ENCODE results near the gene TCEA3.

TCEA3 gene

DNA sequence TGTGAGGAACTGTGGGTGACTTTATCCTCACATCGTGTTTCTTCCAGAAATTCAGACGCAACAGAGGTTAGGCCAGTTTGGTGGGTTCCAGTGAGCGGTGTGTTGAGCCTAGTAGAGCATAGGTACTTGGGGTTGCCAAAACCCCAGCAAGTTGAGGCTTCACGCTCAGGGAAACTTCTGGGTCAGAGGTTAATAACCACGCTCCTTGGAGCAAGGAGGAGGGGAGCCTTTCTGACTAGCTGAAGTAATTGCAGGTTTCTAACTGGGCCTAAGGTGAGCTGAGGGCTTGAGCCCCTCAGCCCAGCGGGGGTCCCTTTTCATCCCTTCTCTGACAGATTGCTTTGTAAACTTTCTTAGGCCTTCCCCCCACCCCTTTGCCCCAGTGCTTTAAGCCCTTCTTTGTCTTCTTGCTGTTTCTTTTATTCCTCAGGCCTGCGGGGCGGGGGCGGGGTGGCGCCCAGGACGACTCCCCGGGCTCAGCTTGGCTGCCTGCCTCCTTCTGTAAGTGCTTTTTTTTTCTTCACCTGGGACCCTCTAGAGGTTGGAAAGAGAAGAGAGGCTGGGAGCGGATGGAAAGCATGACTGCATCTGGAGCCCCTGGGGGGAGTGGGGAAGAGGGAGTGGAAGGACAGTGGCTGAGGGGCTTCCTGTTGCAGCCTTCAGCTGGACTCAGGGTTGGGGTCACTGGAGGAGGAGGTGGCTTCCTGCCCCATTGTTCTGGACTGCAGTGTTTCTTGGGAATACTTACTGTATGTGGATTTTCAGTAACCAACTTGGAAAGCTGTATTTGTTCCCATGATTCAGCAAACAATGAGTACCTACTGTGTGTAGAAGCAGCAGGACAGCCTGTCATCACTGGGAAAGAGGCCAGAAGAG lies 53.6 kb downstream of the TCEA3 start:
- DNase-seq (ENCODE audit: insufficient read length, low spot score) (no peak), FAIRE-seq (no peak)

DNA sequence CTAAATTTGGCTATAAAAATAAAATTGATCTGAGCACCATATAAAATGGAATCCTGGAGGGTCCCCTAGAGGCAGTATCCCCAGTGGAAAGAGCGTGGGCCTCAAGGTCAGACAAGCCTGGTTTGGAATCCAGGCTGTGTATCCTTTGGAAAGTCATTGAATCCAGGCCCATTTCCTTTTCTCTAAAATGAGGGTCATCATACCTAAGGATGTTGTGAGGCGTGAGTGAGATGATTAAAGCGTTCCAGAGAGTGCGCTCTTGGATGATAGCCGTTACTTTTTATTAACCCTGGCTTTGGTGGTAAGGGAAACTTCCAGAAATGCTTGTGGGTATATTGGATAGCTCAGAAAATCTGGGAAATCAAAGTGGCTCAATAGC lies 54.2 kb downstream of the TCEA3 start:
- DNase-seq (ENCODE audit: insufficient read length, low spot score), result no peak
- FAIRE-seq, result no peak

DNA sequence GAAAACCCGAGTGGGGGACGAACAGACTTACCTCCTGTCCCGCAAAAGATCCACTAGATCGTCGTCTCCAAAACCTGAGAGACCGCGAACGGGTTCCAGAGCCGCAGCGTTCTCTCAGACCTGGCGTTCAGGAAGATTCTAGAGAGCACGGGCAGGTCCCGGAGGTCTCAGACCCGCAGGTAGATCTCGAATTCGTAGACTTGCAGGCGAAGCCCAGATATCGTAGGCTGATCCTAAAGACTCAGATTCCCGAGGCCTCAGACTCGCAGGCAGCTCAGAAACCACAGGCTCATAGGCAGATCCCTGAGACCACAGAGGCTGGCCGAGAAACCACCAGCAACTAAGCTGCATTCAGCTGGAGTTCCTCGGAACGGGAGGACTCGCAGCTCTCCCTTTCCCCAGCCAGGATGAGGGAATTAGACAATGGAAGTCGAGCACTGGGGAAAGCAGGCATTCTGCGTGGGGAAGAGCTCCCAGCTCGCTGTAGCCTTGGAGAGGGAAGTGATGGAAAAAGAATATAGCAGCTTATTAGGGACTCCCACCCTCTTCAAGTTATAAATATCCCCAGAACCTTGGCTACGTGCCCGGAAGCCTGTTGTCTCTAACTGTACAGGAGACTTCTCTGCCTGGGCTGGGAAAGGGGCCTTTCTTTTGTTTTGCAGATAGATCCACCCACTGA lies 55.1 kb downstream of the TCEA3 start, which contains the start of gene ZNF436:
TSS of gene ZNF436 (minus strand) at position 502 of the 679 bp plus-strand sequence. CDS start 1,831 bp downstream, outside the sequence.
- FAIRE-seq, result no peak
- DNase-seq (ENCODE audit: insufficient read length, low spot score), result peak; percentile 19

DNA sequence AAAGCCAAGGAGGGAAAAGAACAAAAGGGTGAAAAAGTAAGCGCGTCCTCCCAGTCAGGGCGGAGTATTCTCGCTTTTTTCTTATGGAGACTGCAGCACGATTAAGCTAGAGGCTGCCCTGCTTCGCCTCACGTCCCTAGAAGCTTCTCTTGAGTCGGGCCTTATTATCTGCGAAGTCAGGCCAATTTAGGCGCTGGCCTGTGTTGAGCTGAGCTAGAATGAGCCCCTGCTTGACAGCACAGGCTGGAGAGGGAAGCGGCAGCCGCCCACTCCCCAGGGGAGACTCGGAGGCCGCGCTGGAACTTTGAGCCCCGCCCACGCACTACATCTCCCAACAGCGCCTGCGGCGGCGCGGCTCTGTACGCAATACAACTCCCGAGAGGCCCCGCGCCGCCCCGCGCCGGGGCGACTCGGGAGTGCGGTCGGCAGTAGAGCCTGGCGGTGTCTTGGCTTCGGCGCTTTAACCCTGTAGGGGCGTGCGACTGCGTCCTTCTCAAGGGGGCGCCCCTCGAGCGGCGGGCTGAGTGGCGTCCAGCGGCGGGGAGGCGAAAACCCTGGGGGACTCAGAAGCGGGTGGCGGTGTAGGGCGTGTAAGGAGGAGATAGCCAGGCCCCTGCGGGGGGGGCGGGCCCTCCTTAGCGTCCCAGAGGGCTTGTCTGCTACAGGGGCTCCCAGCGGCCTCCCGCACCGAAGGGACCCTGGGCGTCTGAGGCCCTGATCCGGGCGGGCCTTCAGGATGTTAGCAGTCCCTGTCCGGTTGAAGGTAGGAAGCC lies 55.8 kb downstream of the TCEA3 start:
- DNase-seq (ENCODE audit: insufficient read length, low spot score) (peak; percentile 66), FAIRE-seq (peak; percentile 47)

DNA sequence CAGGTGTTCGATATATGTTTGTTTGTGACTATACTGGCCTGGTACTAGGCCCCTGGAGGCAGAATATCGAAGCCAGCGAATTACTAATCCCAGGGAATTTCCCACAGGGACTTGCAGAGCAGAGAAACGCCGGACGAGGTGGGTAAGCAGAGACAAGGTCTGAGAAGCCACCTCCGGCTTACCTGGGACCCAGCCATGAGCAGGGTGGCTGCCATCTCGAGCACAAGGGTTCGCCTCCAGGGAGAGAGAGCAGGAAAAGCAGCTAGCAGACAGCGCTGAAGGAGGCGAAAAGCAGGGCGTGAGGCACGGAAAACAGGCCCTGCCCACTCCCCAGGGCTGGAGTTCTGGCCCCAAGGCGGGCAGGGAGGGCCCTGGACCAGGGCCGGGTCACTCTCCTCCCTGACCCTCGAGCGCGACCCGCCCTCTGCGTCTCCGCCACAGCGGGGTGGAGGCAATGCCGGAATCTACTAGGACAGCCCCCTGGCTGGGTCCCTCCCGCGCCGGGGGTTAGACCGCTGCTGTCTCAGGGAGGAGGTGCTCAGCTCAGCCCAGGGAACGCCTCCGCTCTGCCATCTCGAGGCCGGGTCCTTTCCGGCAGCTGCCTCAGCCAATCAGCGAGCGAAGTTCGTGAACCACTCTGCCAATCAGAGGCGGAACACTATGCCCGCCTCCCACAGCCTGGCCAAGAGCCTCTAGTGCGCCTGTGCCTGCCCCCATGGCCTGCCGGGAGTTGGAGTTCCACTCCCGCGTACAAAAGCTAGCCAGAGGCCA lies 56.6 kb downstream of the TCEA3 start:
- DNase-seq (ENCODE audit: insufficient read length, low spot score) (peak; percentile 93), FAIRE-seq (peak; percentile 96)

DNA sequence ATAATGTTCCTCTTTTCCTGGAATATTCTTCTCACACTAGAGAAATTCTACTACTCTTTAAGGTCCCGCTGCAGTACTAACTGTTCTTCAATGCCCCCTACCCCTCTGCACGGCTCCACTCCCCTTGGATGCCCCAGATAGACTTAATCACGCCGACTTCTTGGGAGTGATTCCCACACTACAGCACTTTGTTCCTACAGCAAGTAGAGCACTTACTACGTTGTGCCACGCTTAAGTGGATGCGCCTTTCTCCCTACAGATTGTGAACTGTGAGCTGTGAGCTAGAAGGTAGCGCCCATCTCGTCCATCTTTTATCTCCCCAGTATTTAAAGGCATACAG lies 57.1 kb downstream of the TCEA3 start:
- FAIRE-seq, result no peak

DNA sequence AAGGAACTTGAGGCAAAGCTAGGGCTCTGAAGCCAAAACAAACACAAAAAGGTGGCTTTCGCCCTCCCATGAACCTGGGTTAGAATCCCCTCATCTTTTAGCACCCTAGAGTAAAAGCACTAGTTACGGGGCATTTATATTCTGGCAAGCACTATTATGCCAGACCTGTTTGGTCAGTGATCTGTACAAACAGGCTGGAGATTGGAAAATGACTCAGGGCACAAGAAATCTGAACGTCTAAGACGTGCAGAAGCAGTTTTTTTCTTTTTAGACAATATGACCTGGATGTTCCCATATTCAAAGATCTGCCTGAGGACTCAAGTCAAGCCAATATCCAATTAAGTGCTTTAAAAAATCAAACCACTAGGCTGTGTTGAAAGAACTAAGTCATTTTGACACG lies 58.0 kb downstream of the TCEA3 start:
- DNase-seq (ENCODE audit: insufficient read length, low spot score) (no peak), FAIRE-seq (no peak)

More for the DNA sequence above, 57.1 kb downstream of the TCEA3 start:
- no peak for DNase-seq (ENCODE audit: insufficient read length, low spot score)

DNA sequence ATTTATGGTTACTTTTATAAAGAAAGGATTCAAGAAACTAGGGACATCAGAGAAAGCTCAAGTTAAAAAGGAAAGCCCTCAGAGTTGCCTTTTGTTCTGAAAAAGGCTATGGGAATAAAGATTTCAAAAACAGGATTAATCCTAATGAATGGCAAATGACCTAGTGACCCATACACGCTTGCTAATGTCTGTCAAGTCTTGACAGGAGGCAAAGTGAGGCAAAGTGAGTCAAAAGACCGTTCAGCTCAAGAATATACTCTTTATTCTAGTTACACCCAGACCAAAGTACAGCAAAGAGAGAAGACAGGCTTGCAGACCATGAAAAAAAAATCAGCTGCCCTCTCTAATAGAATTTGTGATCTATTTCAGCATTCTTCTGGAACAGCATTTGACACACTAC lies 58.4 kb downstream of the TCEA3 start:
- DNase-seq (ENCODE audit: insufficient read length, low spot score) (no peak), FAIRE-seq (no peak)

DNA sequence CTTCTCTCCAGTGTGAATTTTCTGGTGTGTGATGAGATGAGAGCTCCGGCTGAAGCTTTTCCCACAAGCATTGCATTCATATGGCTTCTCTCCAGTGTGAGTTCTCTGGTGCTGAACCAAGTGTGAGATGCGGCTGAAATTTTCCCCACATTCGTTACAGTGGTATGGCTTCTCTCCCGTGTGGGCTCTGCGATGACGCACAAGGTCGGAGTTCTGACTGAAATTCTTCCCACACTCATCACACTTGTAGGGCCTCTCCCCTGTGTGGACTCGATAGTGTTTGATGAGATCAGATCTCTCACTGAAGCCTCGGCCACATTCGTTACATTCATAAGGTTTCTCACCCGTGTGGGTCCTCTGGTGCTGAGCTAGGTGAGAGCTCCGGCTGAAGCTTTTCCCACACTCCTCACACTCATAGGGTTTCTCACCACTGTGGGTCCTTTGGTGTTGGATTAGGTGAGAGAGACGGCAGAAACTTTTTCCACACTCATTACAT lies 62.3 kb downstream of the TCEA3 start:
- DNase-seq (ENCODE audit: insufficient read length, low spot score) (no peak), FAIRE-seq (no peak)

DNA sequence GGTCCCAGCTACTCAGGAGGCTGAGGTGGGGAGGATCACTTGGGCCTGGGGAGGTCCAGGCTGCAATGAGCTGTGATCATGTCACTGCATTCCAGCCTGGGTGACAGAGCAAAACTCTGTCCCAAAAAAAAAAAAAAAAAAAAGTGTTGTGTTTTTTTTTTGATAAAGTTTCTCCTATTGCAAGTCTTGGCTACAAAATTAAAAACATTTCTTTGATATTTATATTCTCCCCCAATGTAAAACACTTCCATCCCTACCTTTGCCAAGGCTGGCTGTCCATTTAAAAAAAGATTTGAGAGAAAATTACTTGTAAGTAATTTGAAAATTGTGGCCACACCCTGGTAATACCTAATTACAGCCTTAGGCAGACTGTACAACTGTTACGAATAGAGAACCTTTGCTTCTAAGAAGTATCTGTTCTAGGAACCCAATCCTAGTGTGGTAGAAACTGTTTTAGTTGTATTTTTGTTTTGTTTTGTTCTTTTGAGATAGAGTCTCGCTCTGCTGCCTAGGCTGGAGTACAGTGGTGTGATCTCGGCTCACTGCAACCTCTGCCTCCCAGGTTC lies 66.2 kb downstream of the TCEA3 start:
- no peak for FAIRE-seq
- DNase-seq (ENCODE audit: insufficient read length, low spot score), result no peak

DNA sequence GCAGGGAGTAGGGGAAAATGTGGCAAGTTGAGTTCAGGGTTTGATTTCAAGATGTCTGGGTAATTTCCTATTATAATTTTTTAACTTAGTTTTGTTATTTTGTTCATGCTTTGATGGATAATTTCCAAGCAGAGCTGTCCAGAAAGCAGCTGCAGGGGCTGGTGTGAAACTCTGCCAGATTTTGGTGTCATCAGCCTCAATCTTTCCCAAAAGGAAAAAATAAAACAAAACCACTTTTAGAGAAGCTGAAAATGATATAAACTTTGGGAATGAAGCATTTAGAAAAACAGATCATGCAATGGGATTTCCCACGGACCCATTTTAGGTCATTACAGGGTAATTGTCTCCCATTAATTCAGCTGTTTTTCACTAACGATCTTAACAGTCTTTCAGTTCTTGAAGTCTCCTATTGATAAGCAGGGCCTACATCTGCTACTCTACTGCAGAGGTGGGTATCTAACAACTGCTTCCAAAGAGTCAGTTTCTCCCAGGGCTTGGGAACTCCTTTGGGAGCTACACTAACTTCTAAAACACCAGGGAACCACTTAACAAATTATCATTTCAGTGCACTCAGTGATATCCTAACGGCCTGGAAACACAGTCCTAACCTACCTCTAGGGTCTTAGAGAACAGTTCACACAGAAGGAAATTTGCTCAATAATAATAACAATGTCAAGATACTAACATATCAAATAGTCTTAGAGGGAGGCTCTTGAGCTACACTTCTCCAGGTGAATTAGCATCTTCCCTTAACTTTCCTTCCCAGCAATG lies 67.2 kb downstream of the TCEA3 start:
- no peak for FAIRE-seq
- no peak for DNase-seq (ENCODE audit: insufficient read length, low spot score)

DNA sequence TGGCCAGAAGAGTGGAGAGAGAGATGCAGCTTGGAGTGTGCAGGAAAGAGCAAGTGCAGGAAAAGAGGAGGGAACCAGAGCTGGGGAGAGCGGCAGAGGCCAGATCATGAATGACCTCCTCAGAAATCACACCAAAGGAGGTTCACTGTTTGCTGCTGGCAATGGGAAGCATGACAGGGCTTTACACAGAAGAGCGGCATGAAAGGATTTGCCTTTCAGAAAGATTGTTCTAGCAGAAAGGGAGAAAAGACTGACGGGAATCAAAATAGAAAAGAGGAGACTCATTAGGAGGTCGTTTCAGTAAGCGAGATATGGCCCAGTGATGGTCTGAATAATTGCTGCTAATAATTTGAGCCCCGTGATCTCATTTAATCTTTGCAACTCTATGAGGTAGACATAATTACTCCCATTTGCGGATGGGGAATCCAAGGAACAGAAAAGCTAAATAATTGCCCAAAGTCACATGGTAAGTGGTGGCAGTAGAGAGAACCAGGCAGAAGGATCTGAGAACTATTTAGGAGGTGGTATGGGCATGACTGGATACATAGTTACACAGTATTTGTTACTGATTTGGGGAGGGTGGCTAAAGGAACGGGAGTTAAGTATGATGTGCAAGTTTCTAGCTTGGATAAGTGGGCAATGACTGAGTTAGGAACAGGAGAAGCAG lies 67.9 kb downstream of the TCEA3 start:
- FAIRE-seq, result no peak
- DNase-seq (ENCODE audit: insufficient read length, low spot score), result no peak

DNA sequence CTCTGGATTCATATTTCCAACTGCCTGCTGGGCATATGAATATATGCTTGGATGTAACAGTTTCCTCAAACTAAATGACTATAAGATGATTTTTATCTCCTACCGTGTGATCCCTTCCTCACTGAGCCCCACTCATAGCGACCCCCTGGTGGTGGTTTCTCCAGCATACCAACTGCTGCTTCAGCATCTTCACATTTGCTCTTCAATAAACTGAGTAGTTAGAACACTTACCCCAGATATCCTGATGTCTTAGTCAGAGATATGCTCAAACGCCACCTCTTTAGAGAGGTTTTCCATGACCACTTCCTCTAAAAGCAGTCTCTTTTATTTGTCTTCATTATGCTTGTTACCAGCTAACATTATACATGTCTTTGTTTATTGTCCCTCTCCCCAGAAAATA lies 70.3 kb downstream of the TCEA3 start:
- FAIRE-seq, result no peak
- DNase-seq (ENCODE audit: insufficient read length, low spot score), result no peak

DNA sequence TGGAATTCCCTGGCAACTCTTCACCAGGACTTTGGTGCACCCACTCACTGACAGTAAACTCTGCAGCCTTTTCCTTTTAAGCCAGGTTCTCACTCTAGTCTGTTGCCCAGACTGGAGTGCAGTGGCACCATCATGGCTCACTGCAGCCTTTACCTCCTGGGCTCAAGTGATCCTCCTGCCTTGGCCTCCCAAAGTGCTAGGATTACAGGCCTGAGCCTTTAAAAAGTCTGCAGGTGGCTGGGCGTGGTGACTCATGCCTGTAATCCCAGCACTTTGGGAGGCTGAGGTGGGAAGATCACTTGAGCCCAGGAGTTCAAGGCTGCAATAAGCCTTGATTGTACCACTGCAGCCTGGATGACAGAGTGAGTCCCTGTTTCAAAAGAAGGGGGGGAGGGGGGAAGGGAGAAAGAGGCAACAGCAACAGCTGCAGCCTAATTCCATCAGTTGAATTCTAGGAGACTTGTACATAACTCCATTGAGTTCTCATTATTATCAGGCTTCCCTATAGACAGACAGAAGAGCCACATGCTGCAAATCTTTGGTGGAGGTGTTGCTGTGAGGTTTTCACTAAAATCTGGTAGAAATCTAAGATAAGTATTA lies 72.4 kb downstream of the TCEA3 start:
- no peak for DNase-seq (ENCODE audit: insufficient read length, low spot score)
- no peak for FAIRE-seq

DNA sequence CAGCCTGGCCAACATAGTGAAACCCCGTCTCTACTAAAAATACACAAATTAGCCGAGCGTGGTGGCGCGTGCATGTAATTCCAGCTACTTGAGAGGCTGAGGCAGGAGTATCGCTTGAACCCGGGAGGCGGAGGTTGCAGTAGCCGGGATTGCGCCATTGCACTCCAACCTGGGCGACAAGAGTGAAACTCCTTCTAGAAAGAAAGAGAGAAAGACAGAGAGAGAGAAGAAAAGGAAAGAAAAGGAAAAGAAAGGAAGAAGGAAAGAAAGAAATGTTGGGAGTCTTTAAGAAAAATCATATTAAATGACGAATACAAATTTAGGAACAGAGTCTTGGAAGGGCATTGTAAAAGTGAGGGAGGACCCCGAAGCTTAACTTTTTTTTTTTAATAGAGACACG lies 78.6 kb downstream of the TCEA3 start:
- FAIRE-seq, result no peak

DNA sequence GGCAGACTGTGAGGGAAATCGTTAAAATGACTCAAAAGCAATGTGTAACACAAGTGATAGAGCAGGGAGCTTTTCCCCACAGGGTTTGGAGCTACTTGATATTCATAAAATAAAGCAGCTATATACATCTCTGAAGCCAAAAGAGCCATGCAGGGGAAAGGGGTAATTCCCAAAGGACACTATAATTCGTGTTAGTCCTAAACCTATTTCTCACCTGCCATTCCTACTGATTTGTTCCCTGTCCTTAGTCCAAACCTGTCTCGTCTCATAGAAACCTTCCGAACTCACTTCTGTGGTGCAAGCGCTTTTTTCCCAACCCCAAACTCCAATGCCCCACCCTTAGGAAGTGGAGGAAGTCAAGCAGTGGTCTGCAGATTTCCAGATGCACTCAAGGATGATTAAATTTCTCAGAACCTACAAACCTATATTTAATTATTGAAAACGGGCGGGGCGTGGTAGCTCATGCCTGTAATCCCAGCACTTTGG lies 79.5 kb downstream of the TCEA3 start:
- DNase-seq (ENCODE audit: insufficient read length, low spot score) (no peak), FAIRE-seq (no peak)

More for the DNA sequence above, 78.6 kb downstream of the TCEA3 start:
- no peak for DNase-seq (ENCODE audit: insufficient read length, low spot score)

DNA sequence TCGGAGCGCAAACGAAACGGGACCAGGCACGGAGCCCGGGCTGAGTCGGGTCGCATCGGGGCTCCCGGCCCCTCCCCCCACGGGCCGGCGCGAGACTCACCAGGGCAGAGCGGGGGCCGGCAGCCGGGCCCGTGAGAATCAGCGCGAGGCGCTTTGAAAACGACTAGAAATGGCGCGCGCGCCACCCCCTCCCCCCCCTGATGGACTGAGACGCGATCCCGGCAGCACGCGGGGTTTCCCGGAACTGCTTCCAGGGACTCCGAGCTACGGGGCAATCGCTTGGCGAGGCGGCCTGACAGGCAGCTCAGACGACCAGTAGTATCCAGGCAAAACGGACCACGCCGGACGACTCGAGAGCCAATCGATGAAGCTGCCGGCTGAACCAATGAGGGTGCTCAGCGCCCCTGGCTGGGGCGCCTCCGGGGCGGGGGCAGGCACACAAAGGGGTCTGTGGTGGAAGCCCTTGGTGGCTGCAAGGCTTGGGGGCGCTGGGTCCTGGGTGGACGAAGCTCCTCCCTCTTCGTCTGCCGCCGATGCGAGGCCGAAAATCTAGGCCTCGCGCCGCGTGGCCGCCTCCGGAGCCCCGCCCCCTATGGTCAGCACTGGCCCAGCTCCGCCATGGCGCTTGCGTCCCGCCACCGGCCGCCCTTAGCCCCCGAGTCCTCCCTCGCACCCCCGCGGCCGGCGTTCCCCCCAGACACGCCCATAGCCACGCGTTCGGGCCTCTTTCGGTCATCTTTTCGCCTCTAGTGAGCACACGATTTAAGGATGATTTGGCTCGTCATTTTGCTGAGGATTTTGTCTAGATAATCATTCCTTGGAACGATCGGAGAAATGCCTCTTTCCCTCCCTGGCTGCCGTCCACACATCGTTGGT lies 80.2 kb downstream of the TCEA3 start, which contains the start of gene HNRNPR:
TSS of gene HNRNPR (minus strand) at position 174 of the 876 bp plus-strand sequence. CDS start 3,276 bp downstream, outside the sequence.
- FAIRE-seq (peak; percentile 88), DNase-seq (ENCODE audit: insufficient read length, low spot score) (peak; percentile 97)

Data from GM19239 (cell line).